ENCODE data around the gene RNF11. TPM values are rescaled to one million over a fixed set of nuclear protein-coding genes. Genes with fewer than 3 reads are reported as not detected.
A peak's percentile ranks its signal among the peaks of the same experiment; 100 is the strongest.
"Not testable (repeated sequence)": the region's sequence is repeated elsewhere in the genome, so short reads cannot be mapped to it uniquely, and the experiment has no call there.

The RNF11 gene
- total RNA-seq, 1 donor from 2014 or later, result 100 TPM

- Mint-ChIP-seq H3K4me1 (ENCODE audit: unreplicated experiment) (peaks cover 37% of the 10 kb centered on the region), H3K9me3 (ENCODE audit: unreplicated experiment) (no peaks in the 10 kb centered on the region), H3K27me3 (ENCODE audit: unreplicated experiment) (no peaks in the 10 kb centered on the region), H3K4me3 (ENCODE audit: unreplicated experiment) (no peak overlapping the region), H3K27ac (ENCODE audit: unreplicated experiment) (peak overlapping the region; percentile 20), H3K36me3 (ENCODE audit: unreplicated experiment) (peaks cover 2% of the 10 kb centered on the region)
- DNase-seq (ENCODE audit: extremely low spot score, unreplicated experiment), result no peak
- TF ChIP-seq CTCF (IDR thresholded peaks at IDR 0.05), result no peak
Measured at GRCh38 chr1:51241119-51241518, 5.0 kb downstream of the RNF11 start.

GRCh38 chr1:51242546-51242945 lies 6.5 kb downstream of the RNF11 start:
- Mint-ChIP-seq H3K9me3 (ENCODE audit: unreplicated experiment) (no peaks in the 10 kb centered on the region), H3K36me3 (ENCODE audit: unreplicated experiment) (peaks cover 2% of the 10 kb centered on the region), H3K27ac (ENCODE audit: unreplicated experiment) (no peak overlapping the region), H3K4me1 (ENCODE audit: unreplicated experiment) (peaks cover 43% of the 10 kb centered on the region), H3K4me3 (ENCODE audit: unreplicated experiment) (no peak overlapping the region), H3K27me3 (ENCODE audit: unreplicated experiment) (no peaks in the 10 kb centered on the region)
- no peak for TF ChIP-seq CTCF (IDR thresholded peaks at IDR 0.05)
- DNase-seq (ENCODE audit: extremely low spot score, unreplicated experiment), result no peak

- H3K4me3 Mint-ChIP-seq (ENCODE audit: unreplicated experiment), result no peak overlapping the region
- H3K4me1 Mint-ChIP-seq (ENCODE audit: unreplicated experiment), result peaks cover 29% of the 10 kb centered on the region
- no peak for DNase-seq (ENCODE audit: extremely low spot score, unreplicated experiment)
- H3K9me3 Mint-ChIP-seq (ENCODE audit: unreplicated experiment), result no peaks in the 10 kb centered on the region
- H3K27ac Mint-ChIP-seq (ENCODE audit: unreplicated experiment), result no peak overlapping the region
- no peaks in the 10 kb centered on the region for H3K27me3 Mint-ChIP-seq (ENCODE audit: unreplicated experiment)
- no peaks in the 10 kb centered on the region for H3K36me3 Mint-ChIP-seq (ENCODE audit: unreplicated experiment)
- TF ChIP-seq CTCF (IDR thresholded peaks at IDR 0.05), result no peak
Measured at GRCh38 chr1:51247022-51247421, 10.9 kb downstream of the RNF11 start.

- H3K27me3 Mint-ChIP-seq (ENCODE audit: unreplicated experiment), result no peaks in the 10 kb centered on the region
- H3K36me3 Mint-ChIP-seq (ENCODE audit: unreplicated experiment), result no peaks in the 10 kb centered on the region
- H3K9me3 Mint-ChIP-seq (ENCODE audit: unreplicated experiment), result no peaks in the 10 kb centered on the region
- no peak for DNase-seq (ENCODE audit: extremely low spot score, unreplicated experiment)
- H3K4me1 Mint-ChIP-seq (ENCODE audit: unreplicated experiment), result peaks cover 32% of the 10 kb centered on the region
- TF ChIP-seq CTCF (IDR thresholded peaks at IDR 0.05), result no peak
- H3K4me3 Mint-ChIP-seq (ENCODE audit: unreplicated experiment), result no peak overlapping the region
- H3K27ac Mint-ChIP-seq (ENCODE audit: unreplicated experiment), result no peak overlapping the region
Measured at GRCh38 chr1:51247499-51247898, 11.4 kb downstream of the RNF11 start.

GRCh38 chr1:51249445-51249844 lies 13.4 kb downstream of the RNF11 start:
- Mint-ChIP-seq H3K27ac (ENCODE audit: unreplicated experiment) (no peak overlapping the region), H3K4me3 (ENCODE audit: unreplicated experiment) (no peak overlapping the region), H3K27me3 (ENCODE audit: unreplicated experiment) (no peaks in the 10 kb centered on the region), H3K36me3 (ENCODE audit: unreplicated experiment) (no peaks in the 10 kb centered on the region), H3K9me3 (ENCODE audit: unreplicated experiment) (no peaks in the 10 kb centered on the region), H3K4me1 (ENCODE audit: unreplicated experiment) (peaks cover 35% of the 10 kb centered on the region)
- TF ChIP-seq CTCF (IDR thresholded peaks at IDR 0.05), result no peak
- no peak for DNase-seq (ENCODE audit: extremely low spot score, unreplicated experiment)

GRCh38 chr1:51250729-51251128 lies 14.7 kb downstream of the RNF11 start:
- not testable (repeated sequence) for H3K4me3 Mint-ChIP-seq (ENCODE audit: unreplicated experiment); DNase-seq (ENCODE audit: extremely low spot score, unreplicated experiment)

GRCh38 chr1:51251165-51251564 lies 15.1 kb downstream of the RNF11 start:
- not testable (repeated sequence) for H3K4me3 Mint-ChIP-seq (ENCODE audit: unreplicated experiment); H3K27me3 Mint-ChIP-seq (ENCODE audit: unreplicated experiment); H3K27ac Mint-ChIP-seq (ENCODE audit: unreplicated experiment); DNase-seq (ENCODE audit: extremely low spot score, unreplicated experiment); H3K9me3 Mint-ChIP-seq (ENCODE audit: unreplicated experiment); H3K36me3 Mint-ChIP-seq (ENCODE audit: unreplicated experiment)
- peaks cover 45% of the 10 kb centered on the region for H3K4me1 Mint-ChIP-seq (ENCODE audit: unreplicated experiment)

More at GRCh38 chr1:51250729-51251128, 14.7 kb downstream of the RNF11 start:
- H3K27me3 Mint-ChIP-seq (ENCODE audit: unreplicated experiment); H3K9me3 Mint-ChIP-seq (ENCODE audit: unreplicated experiment); H3K27ac Mint-ChIP-seq (ENCODE audit: unreplicated experiment); H3K36me3 Mint-ChIP-seq (ENCODE audit: unreplicated experiment): not testable (repeated sequence)
- peaks cover 43% of the 10 kb centered on the region for H3K4me1 Mint-ChIP-seq (ENCODE audit: unreplicated experiment)
